NCI-H2171 treated with DMSO at 0.1 percent for 48 hours (cell line): ENCODE data around the gene GADD45B.

Source experiments
- DNase-seq: peaks from one replicate; lab custom pipeline; 2025; lab: John Stamatoyannopoulos, UW

Gene GADD45B, protein sequence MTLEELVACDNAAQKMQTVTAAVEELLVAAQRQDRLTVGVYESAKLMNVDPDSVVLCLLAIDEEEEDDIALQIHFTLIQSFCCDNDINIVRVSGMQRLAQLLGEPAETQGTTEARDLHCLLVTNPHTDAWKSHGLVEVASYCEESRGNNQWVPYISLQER

GRCh38 chr19:2475702-2476450, at the start of gene GADD45B:
GADD45B (plus strand) TSS chr19:2476127; CDS start chr19:2476359, 232 bp downstream.
- DNase-seq: peak; percentile 88

DNA sequence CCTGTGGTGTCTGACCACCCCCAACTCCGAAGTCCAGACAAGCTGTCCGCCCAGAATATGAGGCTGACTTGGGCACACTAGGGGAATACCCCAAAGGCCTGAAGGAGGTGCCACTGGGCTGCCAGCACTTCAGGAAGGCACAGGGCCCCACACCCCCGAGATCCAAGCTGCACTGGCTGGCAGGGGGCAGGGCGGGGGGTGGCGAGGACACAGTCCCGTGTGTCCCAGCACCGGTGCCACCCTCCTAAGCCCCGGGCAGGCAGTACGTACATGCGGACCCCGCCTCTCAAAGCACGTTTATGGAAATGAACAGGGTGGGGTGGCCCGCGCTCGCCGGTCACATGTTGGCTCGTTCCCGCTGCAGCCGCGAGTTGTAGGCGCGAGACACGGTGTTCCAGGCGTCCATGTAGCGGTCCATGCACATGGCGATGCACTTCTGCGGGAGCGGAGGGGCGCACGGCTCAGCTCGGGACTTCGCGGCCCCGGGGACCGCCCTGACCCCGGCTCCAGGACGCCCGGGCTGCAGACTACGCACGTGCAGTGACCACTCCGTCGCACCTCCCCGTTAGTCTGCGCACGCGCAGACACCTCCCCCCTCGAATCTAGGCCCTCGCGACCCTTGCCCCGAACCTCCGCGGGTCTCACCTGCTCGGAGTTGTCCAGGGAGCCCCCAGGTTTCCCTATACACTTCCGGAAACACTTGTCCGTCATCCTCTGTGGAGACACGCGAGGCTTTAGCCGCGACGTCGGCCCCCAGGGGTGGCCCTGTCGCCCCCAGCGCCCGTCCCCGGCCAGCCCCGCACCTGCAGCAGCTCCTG, 49.1 kb upstream of the GADD45B start:
- DNase-seq: peak; percentile 44

- peak; percentile 94 for DNase-seq
These were observed 48.3 kb upstream of the GADD45B start, which contains the start of gene TIMM13 for GRCh38 chr19:2427429-2428320. TIMM13 (minus strand) TSS chr19:2427586; CDS start chr19:2427533, 53 bp downstream.

DNA sequence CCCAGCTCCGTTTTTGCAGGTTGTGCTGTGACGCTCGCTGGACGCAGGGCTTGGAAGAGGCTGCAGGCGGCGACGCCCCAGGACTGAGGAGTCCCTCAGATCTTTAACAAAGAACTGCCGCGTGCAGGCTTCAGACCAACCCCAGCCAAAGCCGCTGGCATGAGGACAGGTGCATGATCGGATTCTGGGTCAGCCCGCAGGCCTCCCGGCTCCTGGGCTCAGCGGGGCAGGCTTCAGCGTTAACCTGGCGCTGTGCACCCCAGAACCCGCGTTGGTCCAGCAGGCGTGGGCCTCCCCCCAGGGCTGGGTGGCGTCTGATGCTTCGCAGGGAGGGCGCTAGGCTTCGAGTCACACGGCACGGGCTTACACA, 47.6 kb upstream of the GADD45B start:
- peak; percentile 36 for DNase-seq

DNA sequence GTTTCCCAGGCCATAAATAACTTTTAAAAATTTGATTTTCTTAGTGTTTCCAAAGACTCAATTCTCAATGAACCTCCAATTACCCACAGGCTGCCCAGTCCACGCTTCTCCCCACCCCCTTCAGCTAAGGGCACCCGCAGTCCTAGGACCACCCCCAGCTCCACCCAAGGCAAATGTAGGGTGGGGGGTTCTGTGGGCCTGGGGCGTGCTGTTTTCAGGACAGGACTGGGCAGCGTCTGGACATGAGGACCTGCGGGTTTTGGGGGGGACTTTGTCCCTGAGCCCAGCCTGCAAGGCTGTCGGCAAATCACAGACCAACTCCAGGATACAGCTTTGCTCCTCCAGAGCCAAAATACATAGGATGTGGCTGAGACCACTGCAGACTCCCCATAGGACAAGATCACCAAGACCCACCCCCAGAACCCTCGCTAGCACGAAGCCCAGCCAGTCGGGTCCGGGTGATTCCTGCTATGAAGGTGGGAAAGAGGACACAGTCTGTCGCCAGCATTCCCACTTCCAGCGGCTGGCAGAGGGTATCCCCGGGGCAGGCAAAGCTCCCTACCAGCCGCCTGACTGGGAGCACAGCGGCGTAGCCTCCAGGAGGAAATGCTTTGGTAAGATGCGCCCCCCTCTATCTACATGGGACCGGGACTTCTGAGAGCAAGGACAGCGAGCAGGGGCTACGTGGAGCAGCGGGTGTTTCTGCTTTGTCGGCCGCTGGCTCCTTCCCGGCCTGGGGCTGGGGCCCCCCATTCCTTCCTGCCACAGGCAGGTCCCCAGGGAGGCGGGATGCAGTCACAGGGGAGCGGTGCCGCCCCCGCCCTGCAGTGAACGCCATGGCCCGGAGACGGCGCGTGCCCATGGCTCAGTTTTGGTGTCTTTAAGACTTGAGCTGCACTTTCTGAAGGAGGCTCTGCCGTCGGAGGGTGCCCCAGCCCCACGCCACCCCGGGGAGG, 46.9 kb upstream of the GADD45B start:
- no peak for DNase-seq

GRCh38 chr19:2429917-2430535, 45.9 kb upstream of the GADD45B start:
- no peak for DNase-seq

DNA sequence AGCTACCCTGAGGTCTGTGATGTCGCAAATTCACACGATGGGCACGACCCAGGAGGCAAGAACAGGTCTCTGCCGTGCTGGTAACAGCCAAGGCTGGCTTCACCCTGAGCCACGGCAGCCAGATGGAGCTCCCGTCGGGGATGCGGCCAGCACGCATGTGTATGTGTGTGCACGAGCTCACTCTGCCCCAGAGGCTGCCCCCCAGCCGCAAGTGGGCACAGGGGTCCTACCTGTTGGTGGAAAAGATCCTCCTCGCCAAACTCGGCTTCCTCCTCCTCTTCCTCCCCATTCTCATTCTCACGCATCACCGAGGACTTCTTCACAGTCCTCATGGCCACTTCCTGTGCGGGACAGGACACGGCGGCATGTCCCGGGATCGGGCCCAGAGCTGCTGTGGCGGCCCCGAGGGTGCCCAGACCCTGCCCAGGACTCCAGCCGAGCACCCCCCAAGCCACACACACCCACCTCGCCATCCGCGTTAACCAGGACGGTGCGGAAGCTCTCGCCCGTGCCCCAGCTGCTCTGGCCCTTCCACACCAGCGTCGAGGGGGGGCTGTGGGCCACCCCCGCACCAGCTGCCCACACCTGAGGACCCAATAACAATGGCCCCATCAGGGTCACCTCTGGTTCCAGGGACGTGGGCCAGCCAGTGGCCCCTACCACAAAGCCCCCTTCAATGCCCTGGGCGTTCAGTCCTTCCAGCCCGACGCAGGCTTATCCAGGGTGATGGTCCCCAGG, 44.4 kb upstream of the GADD45B start:
- no peak for DNase-seq

DNA sequence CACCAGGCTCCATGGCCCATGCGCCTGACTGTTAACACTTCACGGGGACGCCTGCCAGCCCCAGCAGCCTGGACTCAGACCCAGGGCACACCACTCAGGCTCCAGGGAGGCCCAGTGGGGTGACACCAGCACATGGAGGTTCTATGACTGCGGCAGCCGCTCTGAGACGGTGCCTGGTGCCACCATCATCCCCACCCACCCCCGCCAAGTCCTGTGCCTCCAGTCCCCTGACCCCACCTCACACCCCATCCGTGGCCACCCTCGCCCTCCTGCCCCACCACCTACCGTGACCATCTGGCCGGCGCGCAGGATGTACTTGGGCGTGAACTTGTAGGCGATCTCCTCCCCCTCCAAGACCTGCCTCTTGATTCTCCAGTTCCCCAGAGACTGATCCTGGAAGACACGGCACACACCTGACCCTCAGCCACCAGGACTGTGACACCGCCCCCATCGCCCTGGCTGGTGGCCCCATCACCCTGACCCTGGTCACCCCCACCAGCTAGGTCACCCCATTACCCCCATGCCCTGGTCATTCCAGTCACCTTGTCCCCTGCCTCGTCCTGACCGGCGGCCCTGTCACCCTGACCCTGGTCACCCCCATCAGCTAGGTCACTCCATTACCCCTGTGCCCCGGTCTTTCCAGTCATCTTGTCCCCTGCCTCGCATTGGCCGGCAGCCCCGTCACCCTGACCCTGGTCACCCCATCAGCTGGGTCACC, 43.6 kb upstream of the GADD45B start:
- no peak for DNase-seq

DNA sequence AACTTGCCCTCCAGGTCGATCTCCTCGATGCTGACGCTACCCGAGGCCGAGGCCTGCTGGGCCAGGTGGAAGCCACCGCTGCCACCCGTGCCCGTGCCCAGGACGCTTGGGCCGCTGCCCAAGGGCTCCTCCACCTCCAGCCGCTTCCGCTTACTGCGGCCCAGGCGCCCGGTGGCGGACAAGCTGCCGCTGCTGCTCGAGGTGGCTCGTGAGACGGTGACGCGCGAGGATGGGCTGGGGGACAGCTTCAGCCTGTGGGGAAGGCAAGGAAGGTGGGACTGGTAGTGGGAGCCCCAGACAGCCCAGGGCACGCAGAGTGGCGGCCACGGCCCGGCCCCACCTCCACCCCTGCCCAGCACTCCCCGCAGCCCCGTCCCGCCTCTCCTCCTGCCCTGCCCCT, 42.1 kb upstream of the GADD45B start:
- no peak for DNase-seq

GRCh38 chr19:2434267-2434666, 41.7 kb upstream of the GADD45B start:
- no peak for DNase-seq

DNA sequence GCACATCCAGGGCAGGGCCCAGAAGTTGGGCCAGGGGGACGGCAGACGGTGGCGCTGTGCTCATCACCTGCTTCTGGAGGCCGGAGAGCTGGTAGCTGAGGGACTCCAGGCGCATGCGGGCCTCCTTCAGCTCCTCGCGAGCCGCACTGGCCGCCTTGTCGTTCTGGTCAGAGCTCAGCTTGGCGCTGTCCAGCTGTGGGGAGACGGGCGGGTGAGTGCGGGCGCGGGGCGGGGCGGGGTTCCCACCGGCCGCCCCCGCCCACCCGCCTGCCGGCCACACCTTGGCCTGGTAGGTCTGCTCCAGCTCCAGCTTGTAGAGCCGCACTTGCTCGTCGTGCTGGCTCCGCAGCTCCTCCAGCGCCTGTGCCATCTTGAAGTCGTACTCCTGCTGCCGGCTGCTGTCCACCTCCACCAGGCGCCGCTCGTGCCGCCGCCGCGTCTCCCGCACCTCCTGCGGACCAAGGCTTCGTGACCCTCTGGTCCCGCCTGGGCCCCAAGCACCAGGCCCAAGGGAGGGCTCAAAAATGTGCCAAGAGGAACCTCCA, 41.1 kb upstream of the GADD45B start:
- DNase-seq: no peak

GRCh38 chr19:2436384-2436783, 39.5 kb upstream of the GADD45B start:
- no peak for DNase-seq

GRCh38 chr19:2436926-2437325, 39.0 kb upstream of the GADD45B start:
- no peak for DNase-seq

DNA sequence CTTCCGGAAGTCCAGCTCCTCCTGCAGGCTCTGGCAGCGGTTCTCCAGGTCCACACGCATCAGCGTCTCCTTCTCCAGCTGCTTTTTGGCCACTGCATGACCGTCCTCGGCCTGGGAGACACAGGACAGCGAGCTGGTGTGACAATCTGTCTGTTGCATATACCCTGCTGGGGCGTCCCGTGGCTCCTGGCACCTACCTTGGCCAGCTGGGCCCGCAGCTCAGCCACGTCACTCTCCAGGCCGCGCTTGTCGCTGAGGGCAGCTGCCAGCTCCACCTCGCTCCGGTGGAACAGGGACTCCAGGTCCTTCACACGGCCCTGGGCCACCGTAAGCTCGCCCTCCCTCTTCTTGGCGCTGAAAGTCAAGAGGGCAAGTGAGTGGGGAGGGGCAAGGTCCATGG, 37.7 kb upstream of the GADD45B start:
- DNase-seq: no peak

DNA sequence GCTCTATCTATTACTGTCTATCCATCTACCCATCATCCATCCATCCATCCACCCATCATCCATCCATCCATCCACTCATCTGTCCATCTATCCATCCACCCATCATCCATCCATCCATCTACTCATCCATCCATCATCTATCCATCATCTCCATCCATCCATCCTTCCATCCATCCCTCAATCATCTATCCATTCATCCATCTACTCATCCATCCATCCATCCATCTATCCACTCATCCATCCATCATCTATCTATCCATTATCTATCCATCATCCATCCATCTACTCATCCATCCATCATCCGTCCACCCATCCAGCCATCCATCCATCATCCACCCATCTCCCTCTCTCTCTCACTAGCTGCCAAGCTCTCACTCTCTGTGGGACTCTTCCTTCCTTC, 35.4 kb upstream of the GADD45B start:
- DNase-seq: no peak

- DNase-seq: no peak
These were observed 34.7 kb upstream of the GADD45B start for GRCh38 chr19:2441096-2441752.

DNA sequence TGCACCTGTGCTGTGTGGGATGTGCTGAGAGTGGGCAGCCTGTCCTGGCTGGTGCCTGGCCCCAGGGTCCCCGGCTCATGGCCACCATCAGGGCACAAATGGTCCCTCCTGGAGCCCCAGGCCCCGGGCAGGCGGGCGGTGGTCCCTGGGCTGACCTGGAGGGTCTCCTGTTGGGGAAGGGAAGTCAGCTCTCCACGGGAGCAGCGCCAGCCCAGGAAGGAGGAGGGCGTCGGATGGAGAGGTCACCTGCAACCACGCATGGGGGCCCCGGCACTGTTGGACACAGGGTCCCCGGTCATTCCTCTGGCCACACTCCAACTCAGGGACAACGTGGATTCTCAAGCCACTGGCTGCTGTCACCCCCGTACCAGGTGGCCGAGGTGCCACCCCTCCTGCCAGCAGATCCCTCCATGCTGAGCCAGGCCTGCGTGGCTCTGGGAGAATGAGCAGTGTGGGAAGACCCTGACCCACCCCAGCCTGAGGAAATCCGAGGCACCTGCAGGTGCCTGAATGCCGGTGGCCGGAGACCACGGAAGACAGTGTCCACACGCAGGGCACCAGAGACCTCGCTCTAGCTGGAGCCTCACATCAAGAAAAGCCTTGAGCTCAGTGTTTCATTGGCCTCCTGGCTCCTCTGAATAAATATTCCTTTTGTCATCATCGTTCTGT, 32.7 kb upstream of the GADD45B start:
- DNase-seq: no peak

- no peak for DNase-seq
These were observed 32.1 kb upstream of the GADD45B start for GRCh38 chr19:2443785-2444182.
